ENCODE measurements around the gene OR8H1.

The OR8H1 gene

GRCh38 chr11:56292154-56292553, at the start of gene OR8H1:
TSS of gene OR8H1 (minus strand) at chr11:56292254. CDS start at chr11:56291062, 1,192 bp downstream.
- Histone ChIP-seq H3K9ac (ENCODE audit: low read length) (no peak within 1 kb of the TSS), H3K4me3 (ENCODE audit: low read length) (no peak within 1 kb of the TSS), H3K4me1 (ENCODE audit: control insufficient read depth, low read depth, low read length) (peaks cover 4% of the 10 kb centered on the region), H3K9me3 (ENCODE audit: control insufficient read depth, low read depth, low read length) (no peaks in the 10 kb centered on the region), H3K27ac (ENCODE audit: low read length) (no peak within 1 kb of the TSS), H3K36me3 (ENCODE audit: control insufficient read depth, low read depth, low read length) (no peaks in the 10 kb centered on the region), H3K27me3 (ENCODE audit: control insufficient read depth, insufficient read depth, low read length) (no peaks in the 10 kb centered on the region)

DNA sequence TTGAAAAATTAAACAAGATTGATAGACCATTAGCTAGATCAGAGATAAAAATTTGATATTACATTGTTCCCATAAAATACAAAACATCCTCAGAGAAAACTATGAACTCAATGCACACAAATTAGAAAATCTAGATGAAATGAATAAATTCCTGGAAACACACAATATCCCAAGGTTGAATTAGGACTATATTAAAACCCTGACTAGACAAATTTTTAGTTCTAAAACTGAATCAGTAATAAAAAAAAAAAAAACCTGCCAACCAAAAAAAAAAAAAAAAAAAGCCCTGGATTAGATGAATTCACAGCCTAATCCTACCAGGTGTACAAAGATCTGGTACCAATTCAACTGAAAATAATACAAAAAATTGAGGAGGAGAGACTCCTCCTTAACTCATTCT, 48.2 kb upstream of the OR8H1 start:
- Histone ChIP-seq H3K4me1 (ENCODE audit: control insufficient read depth, low read depth, low read length) (no peaks in the 10 kb centered on the region), H3K36me3 (ENCODE audit: control insufficient read depth, low read depth, low read length) (no peaks in the 10 kb centered on the region), H3K9ac (ENCODE audit: low read length) (no peak overlapping the region), H3K4me3 (ENCODE audit: low read length) (no peak overlapping the region), H3K9me3 (ENCODE audit: control insufficient read depth, low read depth, low read length) (no peaks in the 10 kb centered on the region), H3K27me3 (ENCODE audit: control insufficient read depth, insufficient read depth, low read length) (no peaks in the 10 kb centered on the region), H3K27ac (ENCODE audit: low read length) (no peak overlapping the region)

- Histone ChIP-seq H3K4me3 (ENCODE audit: low read length) (no peak overlapping the region), H3K9ac (ENCODE audit: low read length) (no peak overlapping the region), H3K27ac (ENCODE audit: low read length) (no peak overlapping the region), H3K9me3 (ENCODE audit: control insufficient read depth, low read depth, low read length) (no peaks in the 10 kb centered on the region), H3K4me1 (ENCODE audit: control insufficient read depth, low read depth, low read length) (no peaks in the 10 kb centered on the region), H3K27me3 (ENCODE audit: control insufficient read depth, insufficient read depth, low read length) (no peaks in the 10 kb centered on the region), H3K36me3 (ENCODE audit: control insufficient read depth, low read depth, low read length) (no peaks in the 10 kb centered on the region)
Measured at GRCh38 chr11:56333156-56333555, 41.1 kb upstream of the OR8H1 start.

- no peak overlapping the region for H3K27ac ChIP-seq (ENCODE audit: low read length)
- no peaks in the 10 kb centered on the region for H3K36me3 ChIP-seq (ENCODE audit: control insufficient read depth, low read depth, low read length)
- H3K4me3 ChIP-seq (ENCODE audit: low read length), result no peak overlapping the region
- H3K9me3 ChIP-seq (ENCODE audit: control insufficient read depth, low read depth, low read length), result no peaks in the 10 kb centered on the region
- no peak overlapping the region for H3K9ac ChIP-seq (ENCODE audit: low read length)
- no peaks in the 10 kb centered on the region for H3K27me3 ChIP-seq (ENCODE audit: control insufficient read depth, insufficient read depth, low read length)
- H3K4me1 ChIP-seq (ENCODE audit: control insufficient read depth, low read depth, low read length), result no peaks in the 10 kb centered on the region
Measured at GRCh38 chr11:56331861-56332491, 39.9 kb upstream of the OR8H1 start.

- Histone ChIP-seq H3K36me3 (ENCODE audit: control insufficient read depth, low read depth, low read length) (no peaks in the 10 kb centered on the region), H3K27me3 (ENCODE audit: control insufficient read depth, insufficient read depth, low read length) (no peaks in the 10 kb centered on the region), H3K4me3 (ENCODE audit: low read length) (no peak within 1 kb of the TSS), H3K9ac (ENCODE audit: low read length) (no peak within 1 kb of the TSS), H3K9me3 (ENCODE audit: control insufficient read depth, low read depth, low read length) (no peaks in the 10 kb centered on the region), H3K4me1 (ENCODE audit: control insufficient read depth, low read depth, low read length) (no peaks in the 10 kb centered on the region), H3K27ac (ENCODE audit: low read length) (no peak within 1 kb of the TSS)
Measured at GRCh38 chr11:56314844-56315243, 22.8 kb upstream of the OR8H1 start, which contains the start of gene OR8K3. TSS of gene OR8K3 (plus strand) at chr11:56315144. CDS start at chr11:56318307, 3,163 bp downstream.

DNA sequence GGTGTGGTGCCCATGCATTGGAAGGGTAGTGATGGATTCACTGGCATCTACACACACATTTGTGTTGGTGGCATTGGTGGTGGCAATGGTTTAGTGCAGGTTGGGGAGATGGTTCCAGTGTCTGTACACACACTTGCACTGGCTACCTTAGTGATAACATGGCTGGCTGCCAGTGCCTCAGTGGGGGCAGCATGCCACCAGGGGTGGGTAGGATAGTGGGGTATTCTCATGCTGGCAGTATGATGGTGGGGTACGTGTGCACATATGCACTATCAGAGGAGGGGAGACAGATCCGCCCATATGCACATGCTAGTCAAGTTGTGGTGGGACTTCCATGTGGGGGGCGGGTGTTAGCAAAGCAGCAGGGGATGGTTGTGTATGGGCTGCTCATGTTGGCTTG, 15.8 kb upstream of the OR8H1 start:
- Histone ChIP-seq H3K4me3 (ENCODE audit: low read length) (no peak overlapping the region), H3K9me3 (ENCODE audit: control insufficient read depth, low read depth, low read length) (no peaks in the 10 kb centered on the region), H3K4me1 (ENCODE audit: control insufficient read depth, low read depth, low read length) (no peaks in the 10 kb centered on the region), H3K27ac (ENCODE audit: low read length) (no peak overlapping the region), H3K9ac (ENCODE audit: low read length) (no peak overlapping the region), H3K36me3 (ENCODE audit: control insufficient read depth, low read depth, low read length) (no peaks in the 10 kb centered on the region), H3K27me3 (ENCODE audit: control insufficient read depth, insufficient read depth, low read length) (no peaks in the 10 kb centered on the region)

DNA sequence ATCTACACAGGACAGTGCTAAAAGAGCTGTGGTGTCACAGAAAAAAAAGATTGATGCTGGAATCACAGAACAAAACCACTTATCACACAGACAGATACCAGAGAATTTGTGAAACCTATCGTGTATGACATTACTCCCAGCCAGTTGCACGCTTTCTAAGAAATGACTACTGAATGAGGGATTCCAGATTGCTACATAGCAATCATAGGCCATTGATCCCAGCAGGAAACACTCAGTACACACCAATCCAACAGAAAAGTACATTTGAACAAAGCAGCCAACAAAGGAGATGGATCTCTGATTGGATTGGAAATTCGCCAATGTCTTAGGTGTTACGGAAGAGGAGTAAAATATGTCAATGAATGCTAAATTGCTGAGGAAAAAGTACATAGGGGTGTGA, 4.8 kb upstream of the OR8H1 start:
- H3K9me3 ChIP-seq (ENCODE audit: control insufficient read depth, low read depth, low read length), result no peaks in the 10 kb centered on the region
- no peak overlapping the region for H3K27ac ChIP-seq (ENCODE audit: low read length)
- H3K27me3 ChIP-seq (ENCODE audit: control insufficient read depth, insufficient read depth, low read length), result no peaks in the 10 kb centered on the region
- no peak overlapping the region for H3K9ac ChIP-seq (ENCODE audit: low read length)
- H3K4me1 ChIP-seq (ENCODE audit: control insufficient read depth, low read depth, low read length), result no peaks in the 10 kb centered on the region
- no peak overlapping the region for H3K4me3 ChIP-seq (ENCODE audit: low read length)
- H3K36me3 ChIP-seq (ENCODE audit: control insufficient read depth, low read depth, low read length), result no peaks in the 10 kb centered on the region

- Histone ChIP-seq H3K4me1 (ENCODE audit: control insufficient read depth, low read depth, low read length) (no peaks in the 10 kb centered on the region), H3K27me3 (ENCODE audit: control insufficient read depth, insufficient read depth, low read length) (no peaks in the 10 kb centered on the region), H3K4me3 (ENCODE audit: low read length) (no peak within 1 kb of the TSS), H3K9me3 (ENCODE audit: control insufficient read depth, low read depth, low read length) (no peaks in the 10 kb centered on the region), H3K36me3 (ENCODE audit: control insufficient read depth, low read depth, low read length) (no peaks in the 10 kb centered on the region), H3K27ac (ENCODE audit: low read length) (no peak within 1 kb of the TSS), H3K9ac (ENCODE audit: low read length) (no peak within 1 kb of the TSS)
Measured at GRCh38 chr11:56273854-56274253, 18.2 kb downstream of the OR8H1 start, which contains the start of gene OR5T1. TSS of gene OR5T1 (plus strand) at chr11:56274154. CDS start at chr11:56275639, 1,485 bp downstream.

DNA sequence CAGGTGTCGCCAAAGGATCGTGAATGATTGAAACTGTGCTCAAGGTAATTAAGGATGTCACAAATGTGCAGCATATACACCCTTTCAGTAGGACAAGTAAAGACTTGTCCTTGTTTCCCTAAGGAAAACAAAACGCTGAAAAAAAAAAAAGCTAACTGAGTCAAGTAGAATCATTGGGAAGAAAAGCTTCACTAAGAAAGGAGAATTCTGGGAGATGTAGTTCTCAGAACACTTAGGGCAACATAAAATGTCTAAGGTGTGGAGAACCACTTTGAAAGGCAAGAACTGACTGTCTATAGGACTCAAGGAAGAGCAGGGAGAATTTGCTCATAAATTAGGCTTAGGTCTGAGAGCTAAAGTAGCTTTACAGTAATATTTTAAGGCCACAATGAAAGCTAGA, 21.0 kb downstream of the OR8H1 start:
- H3K9me3 ChIP-seq (ENCODE audit: control insufficient read depth, low read depth, low read length), result no peaks in the 10 kb centered on the region
- H3K27me3 ChIP-seq (ENCODE audit: control insufficient read depth, insufficient read depth, low read length), result no peaks in the 10 kb centered on the region
- H3K4me1 ChIP-seq (ENCODE audit: control insufficient read depth, low read depth, low read length), result no peaks in the 10 kb centered on the region
- no peak overlapping the region for H3K4me3 ChIP-seq (ENCODE audit: low read length)
- no peak overlapping the region for H3K27ac ChIP-seq (ENCODE audit: low read length)
- H3K9ac ChIP-seq (ENCODE audit: low read length), result no peak overlapping the region
- no peaks in the 10 kb centered on the region for H3K36me3 ChIP-seq (ENCODE audit: control insufficient read depth, low read depth, low read length)

DNA sequence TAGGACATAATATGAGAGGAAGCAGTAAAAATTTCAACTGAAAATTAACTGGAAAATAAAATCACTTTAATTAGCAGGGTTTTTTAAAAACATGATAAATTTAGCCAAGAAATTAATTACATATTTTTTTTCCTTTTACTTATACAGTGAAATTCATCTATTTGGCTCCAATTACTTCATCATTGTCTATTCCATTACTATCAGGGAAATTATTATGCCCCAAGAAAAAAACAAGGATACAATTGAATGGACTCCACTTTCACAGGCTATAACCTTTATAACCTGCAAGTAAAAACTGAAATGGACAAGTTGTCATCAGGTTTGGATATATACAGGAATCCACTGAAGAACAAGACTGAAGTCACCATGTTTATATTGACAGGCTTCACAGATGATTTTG, 40.1 kb downstream of the OR8H1 start, which contains the start of gene OR5T3:
TSS of gene OR5T3 (plus strand) at position 301 of the 400 bp plus-strand sequence. CDS start at position 301, 0 bp downstream.
- no peaks in the 10 kb centered on the region for H3K27me3 ChIP-seq (ENCODE audit: control insufficient read depth, insufficient read depth, low read length)
- H3K36me3 ChIP-seq (ENCODE audit: control insufficient read depth, low read depth, low read length), result no peaks in the 10 kb centered on the region
- no peak within 1 kb of the TSS for H3K27ac ChIP-seq (ENCODE audit: low read length)
- H3K4me3 ChIP-seq (ENCODE audit: low read length), result no peak within 1 kb of the TSS
- H3K4me1 ChIP-seq (ENCODE audit: control insufficient read depth, low read depth, low read length), result no peaks in the 10 kb centered on the region
- H3K9me3 ChIP-seq (ENCODE audit: control insufficient read depth, low read depth, low read length), result peaks cover 2% of the 10 kb centered on the region
- no peak within 1 kb of the TSS for H3K9ac ChIP-seq (ENCODE audit: low read length)
